ENCODE measurements around the gene LDB3.
A peak's percentile ranks its signal among the peaks of the same experiment; 100 is the strongest.

Gene LDB3

GRCh38 chr10:86678999-86679792 is 10.9 kb downstream of the LDB3 start:
- peak overlapping the region; percentile 74 for H3K27ac ChIP-seq (ENCODE audit: low read length)
- H3K9me3 ChIP-seq (ENCODE audit: control insufficient read depth in 2 of 2, low read length in 2 of 2), result no peaks in the 10 kb centered on the region
- H3K36me3 ChIP-seq (ENCODE audit: control insufficient read depth in 2 of 2, insufficient read depth in 2 of 2, low read length in 2 of 2), result peaks cover 8 to 15% of the 10 kb centered on the region in 2 donors
- H3K4me1 ChIP-seq (ENCODE audit: control insufficient read depth, insufficient read depth, low read length), result peaks cover 83% of the 10 kb centered on the region
- H3K4me3 ChIP-seq (ENCODE audit: low read length in 2 of 2), result no peak overlapping the region
- no peak overlapping the region for H3K9ac ChIP-seq (ENCODE audit: low read length in 2 of 2)
- H3K27me3 ChIP-seq (ENCODE audit: control insufficient read depth in 1 of 2, insufficient read depth in 2 of 2, low read length in 2 of 2), result no peaks in the 10 kb centered on the region

DNA sequence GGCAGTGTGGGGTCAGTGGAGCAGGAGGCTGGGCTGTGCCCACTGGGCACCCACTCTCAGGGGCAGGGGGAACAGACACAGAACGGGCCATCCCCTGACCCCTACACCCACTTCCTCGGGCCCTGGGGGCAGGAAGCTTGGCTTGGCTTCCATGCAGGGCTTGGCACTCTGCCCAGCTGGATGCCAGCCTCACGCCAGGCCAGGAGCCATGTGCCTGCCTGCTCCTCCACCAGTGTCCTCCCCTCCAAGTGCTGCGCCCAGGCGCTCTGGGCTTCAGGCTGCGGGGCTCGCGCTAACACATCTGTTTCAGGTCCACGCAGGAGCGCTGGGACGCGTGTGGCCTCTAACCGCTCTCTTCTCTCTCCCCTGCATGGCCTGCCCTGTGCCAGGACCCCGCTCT is 12.7 kb downstream of the LDB3 start:
- H3K36me3 ChIP-seq (ENCODE audit: control insufficient read depth in 2 of 2, insufficient read depth in 2 of 2, low read length in 2 of 2), result peaks cover 8 to 15% of the 10 kb centered on the region in 2 donors
- no peak overlapping the region for H3K4me3 ChIP-seq (ENCODE audit: low read length in 2 of 2)
- peaks cover 82% of the 10 kb centered on the region for H3K4me1 ChIP-seq (ENCODE audit: control insufficient read depth, insufficient read depth, low read length)
- H3K9ac ChIP-seq (ENCODE audit: low read length in 2 of 2), result no peak overlapping the region
- H3K27me3 ChIP-seq (ENCODE audit: control insufficient read depth in 1 of 2, insufficient read depth in 2 of 2, low read length in 2 of 2), result no peaks in the 10 kb centered on the region
- no peaks in the 10 kb centered on the region for H3K9me3 ChIP-seq (ENCODE audit: control insufficient read depth in 2 of 2, low read length in 2 of 2)
- peak overlapping the region; percentile 74 for H3K27ac ChIP-seq (ENCODE audit: low read length)

DNA sequence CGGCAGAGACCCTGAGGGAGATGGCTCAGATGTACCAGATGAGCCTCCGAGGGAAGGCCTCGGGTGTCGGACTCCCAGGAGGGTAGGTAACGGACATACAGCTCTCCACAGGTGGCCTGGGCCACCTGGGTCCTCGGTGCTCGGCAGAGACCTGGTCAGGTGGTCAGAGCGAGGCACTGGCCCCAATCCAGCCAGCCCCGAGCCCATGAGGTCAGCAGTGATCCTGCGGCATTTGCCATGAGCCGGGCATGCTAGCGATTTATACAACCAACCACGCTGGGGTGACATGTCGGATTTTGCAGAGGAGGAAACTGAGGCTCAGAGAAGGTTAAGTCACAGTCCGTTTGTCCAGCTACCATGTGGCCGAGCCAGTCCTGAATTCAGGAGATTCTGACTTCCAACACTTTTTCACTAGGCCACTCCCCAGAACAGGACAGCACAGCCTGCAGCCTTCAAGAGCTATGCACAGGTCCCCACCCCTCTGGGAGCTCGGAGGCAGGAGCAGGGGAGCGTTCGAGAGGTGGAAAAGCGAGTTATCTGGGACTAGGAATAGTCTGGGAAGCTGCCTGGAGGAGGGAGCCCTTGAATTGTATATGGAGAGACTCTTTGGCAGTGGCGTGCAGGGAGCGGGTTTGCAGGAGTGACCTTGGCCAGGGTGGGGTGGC is 13.5 kb downstream of the LDB3 start:
- Histone ChIP-seq H3K9ac (ENCODE audit: low read length in 2 of 2) (no peak overlapping the region), H3K36me3 (ENCODE audit: control insufficient read depth in 2 of 2, insufficient read depth in 2 of 2, low read length in 2 of 2) (peaks cover 8 to 15% of the 10 kb centered on the region in 2 donors), H3K27ac (ENCODE audit: low read length) (peak overlapping the region; percentile 74), H3K4me1 (ENCODE audit: control insufficient read depth, insufficient read depth, low read length) (peaks cover 79% of the 10 kb centered on the region), H3K9me3 (ENCODE audit: control insufficient read depth in 2 of 2, low read length in 2 of 2) (no peaks in the 10 kb centered on the region), H3K4me3 (ENCODE audit: low read length in 2 of 2) (no peak overlapping the region), H3K27me3 (ENCODE audit: control insufficient read depth in 1 of 2, insufficient read depth in 2 of 2, low read length in 2 of 2) (no peaks in the 10 kb centered on the region)

DNA sequence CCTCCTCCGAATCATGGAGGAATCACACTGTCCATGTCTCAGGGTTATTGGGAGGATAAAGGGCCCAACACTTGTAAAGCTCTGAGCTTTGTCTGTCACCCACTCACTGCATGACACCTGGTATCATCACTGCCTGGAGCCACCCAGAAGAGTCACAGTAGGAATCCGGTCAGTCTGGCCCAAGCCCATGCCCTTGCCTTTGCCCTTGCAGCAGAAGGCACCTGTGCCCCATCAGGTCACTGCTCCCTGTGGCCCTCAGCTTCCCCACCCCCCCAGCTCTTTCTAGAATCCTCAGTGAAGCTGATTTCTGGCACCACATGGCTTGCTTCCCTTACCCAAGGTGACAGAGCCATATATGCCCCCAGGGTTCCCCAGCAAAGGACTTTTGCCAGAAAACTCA is 14.4 kb downstream of the LDB3 start:
- Histone ChIP-seq H3K9me3 (ENCODE audit: control insufficient read depth in 2 of 2, low read length in 2 of 2) (no peaks in the 10 kb centered on the region), H3K9ac (ENCODE audit: low read length in 2 of 2) (peak overlapping the region in 1 of 2 donors; percentile 21), H3K4me3 (ENCODE audit: low read length in 2 of 2) (no peak overlapping the region), H3K27me3 (ENCODE audit: control insufficient read depth in 1 of 2, insufficient read depth in 2 of 2, low read length in 2 of 2) (no peaks in the 10 kb centered on the region), H3K4me1 (ENCODE audit: control insufficient read depth, insufficient read depth, low read length) (peaks cover 80% of the 10 kb centered on the region), H3K27ac (ENCODE audit: low read length) (peak overlapping the region; percentile 74), H3K36me3 (ENCODE audit: control insufficient read depth in 2 of 2, insufficient read depth in 2 of 2, low read length in 2 of 2) (peaks cover 8 to 14% of the 10 kb centered on the region in 2 donors)

DNA sequence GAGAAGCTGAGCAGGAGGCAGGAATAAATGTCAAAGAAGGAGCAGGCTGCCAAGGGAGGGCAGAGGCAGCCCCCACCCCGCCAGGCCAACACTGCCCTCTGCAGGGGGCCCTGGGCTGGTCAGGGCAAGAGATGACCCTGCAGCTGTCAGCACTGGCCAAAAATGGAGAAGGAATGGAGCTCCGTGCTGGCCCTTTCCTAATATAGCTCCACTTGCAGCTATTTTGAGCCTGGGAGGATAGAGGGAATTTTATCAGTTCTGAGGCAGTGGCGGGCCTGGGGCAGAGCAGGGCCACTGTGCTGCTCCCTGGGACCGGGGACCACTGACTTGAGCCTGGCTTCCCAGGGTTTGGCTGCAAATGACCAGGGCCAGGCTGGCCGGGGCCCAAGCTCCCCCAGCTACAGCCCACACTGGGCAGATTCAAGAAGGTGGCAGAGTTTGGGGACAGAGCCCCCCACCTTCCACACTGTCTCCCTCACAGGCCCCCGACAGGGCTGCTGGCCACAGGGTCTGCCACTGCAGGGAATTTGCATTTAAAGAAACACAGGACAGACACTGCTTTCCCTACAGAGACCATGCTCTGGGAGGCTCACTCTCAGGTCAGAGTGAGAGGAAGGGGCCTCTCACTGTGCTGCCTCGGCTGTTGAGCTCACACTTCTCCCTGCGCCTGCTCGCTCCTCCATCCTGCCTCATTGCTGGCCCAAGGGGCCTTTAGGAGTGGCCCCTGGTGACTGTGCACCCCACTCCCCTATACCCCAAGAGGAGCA is 16.2 kb downstream of the LDB3 start:
- Histone ChIP-seq H3K4me1 (ENCODE audit: control insufficient read depth, insufficient read depth, low read length) (peaks cover 94% of the 10 kb centered on the region), H3K9ac (ENCODE audit: low read length in 2 of 2) (peak overlapping the region; percentile 29 to 35), H3K27me3 (ENCODE audit: control insufficient read depth in 1 of 2, insufficient read depth in 2 of 2, low read length in 2 of 2) (no peaks in the 10 kb centered on the region), H3K4me3 (ENCODE audit: low read length in 2 of 2) (peak overlapping the region in 1 of 2 donors; percentile 17), H3K36me3 (ENCODE audit: control insufficient read depth in 2 of 2, insufficient read depth in 2 of 2, low read length in 2 of 2) (peaks cover 12 to 13% of the 10 kb centered on the region in 2 donors), H3K9me3 (ENCODE audit: control insufficient read depth in 2 of 2, low read length in 2 of 2) (no peaks in the 10 kb centered on the region), H3K27ac (ENCODE audit: low read length) (peak overlapping the region; percentile 74)

DNA sequence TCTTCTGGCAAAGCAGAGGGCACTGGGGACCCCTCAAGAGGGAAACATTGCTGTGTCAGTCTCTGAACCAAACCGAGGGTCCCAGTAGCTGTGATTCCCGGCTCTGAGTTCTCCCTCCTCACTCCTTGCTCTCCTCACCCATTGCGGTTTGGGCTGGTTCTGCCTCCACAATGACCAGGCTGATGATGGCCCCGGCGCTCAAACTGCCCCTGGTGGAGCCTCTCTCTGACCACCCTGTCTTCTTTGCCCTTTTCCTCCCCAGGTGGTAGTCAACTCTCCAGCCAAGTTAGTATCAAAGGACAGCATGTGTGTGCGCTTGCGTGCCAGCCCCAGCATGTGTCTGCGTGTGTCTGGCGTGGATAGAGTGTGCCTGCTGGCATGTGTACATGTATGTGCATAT is 17.1 kb downstream of the LDB3 start:
- Histone ChIP-seq H3K9ac (ENCODE audit: low read length in 2 of 2) (peak overlapping the region in 1 of 2 donors; percentile 35), H3K4me1 (ENCODE audit: control insufficient read depth, insufficient read depth, low read length) (peaks cover 94% of the 10 kb centered on the region), H3K36me3 (ENCODE audit: control insufficient read depth in 2 of 2, insufficient read depth in 2 of 2, low read length in 2 of 2) (peaks cover 12 to 15% of the 10 kb centered on the region in 2 donors), H3K27me3 (ENCODE audit: control insufficient read depth in 1 of 2, insufficient read depth in 2 of 2, low read length in 2 of 2) (no peaks in the 10 kb centered on the region), H3K9me3 (ENCODE audit: control insufficient read depth in 2 of 2, low read length in 2 of 2) (no peaks in the 10 kb centered on the region), H3K4me3 (ENCODE audit: low read length in 2 of 2) (no peak overlapping the region), H3K27ac (ENCODE audit: low read length) (peak overlapping the region; percentile 74)

- H3K4me1 ChIP-seq (ENCODE audit: control insufficient read depth, insufficient read depth, low read length), result peaks cover 94% of the 10 kb centered on the region
- no peak overlapping the region for H3K4me3 ChIP-seq (ENCODE audit: low read length in 2 of 2)
- peak overlapping the region; percentile 74 for H3K27ac ChIP-seq (ENCODE audit: low read length)
- no peaks in the 10 kb centered on the region for H3K9me3 ChIP-seq (ENCODE audit: control insufficient read depth in 2 of 2, low read length in 2 of 2)
- peaks cover 12 to 15% of the 10 kb centered on the region in 2 donors for H3K36me3 ChIP-seq (ENCODE audit: control insufficient read depth in 2 of 2, insufficient read depth in 2 of 2, low read length in 2 of 2)
- H3K9ac ChIP-seq (ENCODE audit: low read length in 2 of 2), result no peak overlapping the region
- H3K27me3 ChIP-seq (ENCODE audit: control insufficient read depth in 1 of 2, insufficient read depth in 2 of 2, low read length in 2 of 2), result no peaks in the 10 kb centered on the region
These were observed 17.8 kb downstream of the LDB3 start for GRCh38 chr10:86685893-86686632.

DNA sequence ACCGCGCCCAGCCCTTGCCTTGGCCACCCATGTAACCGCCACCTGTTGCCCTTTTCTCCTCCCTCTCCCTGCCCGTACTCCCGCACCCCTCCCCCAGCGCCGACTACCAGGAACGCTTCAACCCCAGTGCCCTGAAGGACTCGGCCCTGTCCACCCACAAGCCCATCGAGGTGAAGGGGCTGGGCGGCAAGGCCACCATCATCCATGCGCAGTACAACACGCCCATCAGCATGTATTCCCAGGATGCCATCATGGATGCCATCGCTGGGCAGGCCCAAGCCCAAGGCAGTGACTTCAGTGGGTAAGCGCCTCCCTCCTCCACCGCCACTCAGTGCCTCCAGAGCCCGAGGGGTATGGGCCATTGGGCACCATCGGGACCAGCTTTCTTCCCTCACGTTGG is 18.7 kb downstream of the LDB3 start:
- Histone ChIP-seq H3K9me3 (ENCODE audit: control insufficient read depth in 2 of 2, low read length in 2 of 2) (no peaks in the 10 kb centered on the region), H3K27ac (ENCODE audit: low read length) (peak overlapping the region; percentile 58), H3K4me3 (ENCODE audit: low read length in 2 of 2) (no peak overlapping the region), H3K9ac (ENCODE audit: low read length in 2 of 2) (peak overlapping the region in 1 of 2 donors; percentile 61), H3K36me3 (ENCODE audit: control insufficient read depth in 2 of 2, insufficient read depth in 2 of 2, low read length in 2 of 2) (peaks cover 7 to 10% of the 10 kb centered on the region in 2 donors), H3K27me3 (ENCODE audit: control insufficient read depth in 1 of 2, insufficient read depth in 2 of 2, low read length in 2 of 2) (no peaks in the 10 kb centered on the region), H3K4me1 (ENCODE audit: control insufficient read depth, insufficient read depth, low read length) (peaks cover 94% of the 10 kb centered on the region)

- no peaks in the 10 kb centered on the region for H3K27me3 ChIP-seq (ENCODE audit: control insufficient read depth in 1 of 2, insufficient read depth in 2 of 2, low read length in 2 of 2)
- H3K9ac ChIP-seq (ENCODE audit: low read length in 2 of 2), result peak overlapping the region in 1 of 2 donors; percentile 61
- H3K36me3 ChIP-seq (ENCODE audit: control insufficient read depth in 2 of 2, insufficient read depth in 2 of 2, low read length in 2 of 2), result peaks cover 4% of the 10 kb centered on the region in 2 donors
- peak overlapping the region in 1 of 2 donors; percentile 3 for H3K4me3 ChIP-seq (ENCODE audit: low read length in 2 of 2)
- H3K27ac ChIP-seq (ENCODE audit: low read length), result peak overlapping the region; percentile 58
- peaks cover 92% of the 10 kb centered on the region for H3K4me1 ChIP-seq (ENCODE audit: control insufficient read depth, insufficient read depth, low read length)
- H3K9me3 ChIP-seq (ENCODE audit: control insufficient read depth in 2 of 2, low read length in 2 of 2), result no peaks in the 10 kb centered on the region
These were observed 19.4 kb downstream of the LDB3 start for GRCh38 chr10:86687750-86688149.

DNA sequence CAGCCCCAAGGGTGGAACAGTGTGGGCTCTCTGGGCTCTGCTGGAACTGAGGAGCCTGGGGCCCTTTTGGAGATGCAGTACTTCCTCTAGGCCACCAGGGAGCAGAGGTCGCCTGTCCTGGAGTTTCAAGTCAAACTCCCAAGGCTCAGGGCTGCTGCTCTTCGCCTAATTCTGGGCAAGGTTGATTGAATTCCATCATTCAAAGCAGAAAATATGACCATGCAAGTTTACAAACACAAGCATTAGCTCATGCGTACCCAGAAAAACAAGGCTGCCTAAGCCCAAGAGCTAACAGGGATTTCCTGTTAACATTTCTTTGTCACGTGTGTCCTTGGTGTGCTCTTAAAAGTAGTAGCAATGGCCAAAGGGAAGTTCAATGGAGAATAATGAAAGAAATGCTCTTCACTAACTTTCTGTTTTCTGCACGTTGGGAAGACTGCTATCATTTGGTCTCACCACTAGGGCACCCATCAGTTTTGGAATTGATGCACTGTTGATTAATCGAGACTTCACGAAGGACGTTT is 20.1 kb downstream of the LDB3 start:
- no peaks in the 10 kb centered on the region for H3K9me3 ChIP-seq (ENCODE audit: control insufficient read depth in 2 of 2, low read length in 2 of 2)
- H3K27ac ChIP-seq (ENCODE audit: low read length), result no peak overlapping the region
- H3K9ac ChIP-seq (ENCODE audit: low read length in 2 of 2), result no peak overlapping the region
- peak overlapping the region in 1 of 2 donors; percentile 3 for H3K4me3 ChIP-seq (ENCODE audit: low read length in 2 of 2)
- H3K27me3 ChIP-seq (ENCODE audit: control insufficient read depth in 1 of 2, insufficient read depth in 2 of 2, low read length in 2 of 2), result no peaks in the 10 kb centered on the region
- H3K36me3 ChIP-seq (ENCODE audit: control insufficient read depth in 2 of 2, insufficient read depth in 2 of 2, low read length in 2 of 2), result peaks cover 2 to 7% of the 10 kb centered on the region in 2 donors
- H3K4me1 ChIP-seq (ENCODE audit: control insufficient read depth, insufficient read depth, low read length), result peaks cover 92% of the 10 kb centered on the region

All from stomach smooth muscle (tissue), 2 donors.